Upper lobe of right lung (tissue), 1 donor: ENCODE results near the gene TMEM208. TPM values are rescaled to one million over a fixed set of nuclear protein-coding genes. Genes with fewer than 3 reads are reported as not detected.

Experiments
- ATAC-seq: fragments of 200-7000 bp; cut with Tn5 transposase; one replicate; pipeline ENCODE4 v1.9.1; 2020; ENCODE audit warnings: mild to moderate bottlenecking, moderate library complexity
- DNase-seq: peaks from one replicate; pipeline ENCODE4 v3.0.0-alpha.2; 2020
- H3K27ac ChIP-seq: fragments of 200-600 bp; one replicate; pipeline ENCODE4 v1.8.0; 2022
- H3K27me3 ChIP-seq: fragments of 200-600 bp; one replicate; pipeline ENCODE4 v1.8.0; 2022; ENCODE audit warnings: mild to moderate bottlenecking
- H3K36me3 ChIP-seq: fragments of 200-600 bp; one replicate; pipeline ENCODE4 v1.8.0; 2022
- H3K4me1 ChIP-seq: fragments of 200-600 bp; one replicate; pipeline ENCODE4 v1.8.0; 2022
- H3K4me3 ChIP-seq: fragments of 200-600 bp; one replicate; pipeline ENCODE4 v1.8.0; 2022; ENCODE audit warnings: mild to moderate bottlenecking
- H3K9me3 ChIP-seq: fragments of 200-600 bp; one replicate; pipeline ENCODE4 v1.8.0; 2022
- CTCF ChIP-seq: fragments of 200-600 bp; IDR thresholded peaks from one replicate; pipeline ENCODE4 v1.8.0; 2022; ENCODE audit warnings: antibody characterized with exemption
- intact Hi-C: fragments of 100-400 bp; cut with DNase I; formaldehyde crosslinking; loops from one replicate; pipeline ENCODE4 v1.11.0; 2022
- total RNA-seq: library from RNA; stranded (reverse); fragmentation: NEBNext Ultra II Directional; extraction: Animal tissue kit (Norgen Biotek cat#: 25700); gene quantifications from one replicate; pipeline ENCODE4 v1.2.1, GENCODE V29; 2021
- donor health status: DM: no; HTN: yes; CAD: no; lungs with severe emphysema.

Gene TMEM208
- total RNA-seq, 1 donor from 2014 or later = 39.3 TPM

GRCh38 chr16:67181346-67181745 is 45.6 kb upstream of the TMEM208 start:
- no peaks in the 10 kb centered on the region for H3K27me3 ChIP-seq
- no peaks in the 10 kb centered on the region for H3K9me3 ChIP-seq
- DNase-seq (no peak), ATAC-seq (no peak)
- intact Hi-C loops = no loop called here
- peak overlapping the region; percentile 24 for H3K27ac ChIP-seq
- TF ChIP-seq CTCF = no peak
- no peaks in the 10 kb centered on the region for H3K36me3 ChIP-seq
- peaks cover 39% of the 10 kb centered on the region for H3K4me1 ChIP-seq
- no peak overlapping the region for H3K4me3 ChIP-seq

GRCh38 chr16:67182288-67182687 is 44.6 kb upstream of the TMEM208 start:
- Histone ChIP-seq H3K27ac (no peak overlapping the region), H3K36me3 (no peaks in the 10 kb centered on the region), H3K9me3 (no peaks in the 10 kb centered on the region), H3K4me1 (peaks cover 38% of the 10 kb centered on the region), H3K27me3 (no peaks in the 10 kb centered on the region), H3K4me3 (no peak overlapping the region)
- DNase-seq = no peak
- intact Hi-C loops = no loop called here
- no peak for TF ChIP-seq CTCF
- no peak for ATAC-seq

DNA sequence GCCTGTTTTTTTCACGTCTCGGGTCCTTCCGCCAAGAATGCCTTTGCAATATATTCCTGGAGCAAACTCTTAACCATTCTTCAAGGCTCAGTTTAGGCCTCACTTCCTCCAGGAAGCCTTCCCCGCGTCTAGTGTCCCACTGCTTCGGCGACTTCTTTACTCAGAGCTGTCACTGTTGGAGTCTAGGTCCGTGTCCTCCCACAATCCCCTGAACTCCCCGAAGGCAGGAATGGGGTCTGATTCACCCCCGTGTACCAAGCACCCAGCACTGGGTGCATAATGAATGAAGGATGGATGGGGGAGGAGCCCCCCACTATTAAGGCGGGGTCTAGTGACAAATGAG is 43.7 kb upstream of the TMEM208 start:
- ATAC-seq = no peak
- intact Hi-C loops = no loop called here
- no peaks in the 10 kb centered on the region for H3K9me3 ChIP-seq
- no peaks in the 10 kb centered on the region for H3K36me3 ChIP-seq
- H3K4me3 ChIP-seq = peak overlapping the region; percentile 79
- TF ChIP-seq CTCF = no peak
- H3K27me3 ChIP-seq = no peaks in the 10 kb centered on the region
- peaks cover 30% of the 10 kb centered on the region for H3K4me1 ChIP-seq
- peak overlapping the region; percentile 7 for H3K27ac ChIP-seq
- DNase-seq = no peak

- TF ChIP-seq CTCF = no peak
- ATAC-seq = peak; percentile 94
- intact Hi-C loops = no loop called here
Measured at GRCh38 chr16:67183627-67184452, 43.1 kb upstream of the TMEM208 start, which contains the start of gene MATCAP1. MATCAP1 (minus strand) TSS chr16:67183963; CDS start chr16:67180610, 3,353 bp downstream.

DNA sequence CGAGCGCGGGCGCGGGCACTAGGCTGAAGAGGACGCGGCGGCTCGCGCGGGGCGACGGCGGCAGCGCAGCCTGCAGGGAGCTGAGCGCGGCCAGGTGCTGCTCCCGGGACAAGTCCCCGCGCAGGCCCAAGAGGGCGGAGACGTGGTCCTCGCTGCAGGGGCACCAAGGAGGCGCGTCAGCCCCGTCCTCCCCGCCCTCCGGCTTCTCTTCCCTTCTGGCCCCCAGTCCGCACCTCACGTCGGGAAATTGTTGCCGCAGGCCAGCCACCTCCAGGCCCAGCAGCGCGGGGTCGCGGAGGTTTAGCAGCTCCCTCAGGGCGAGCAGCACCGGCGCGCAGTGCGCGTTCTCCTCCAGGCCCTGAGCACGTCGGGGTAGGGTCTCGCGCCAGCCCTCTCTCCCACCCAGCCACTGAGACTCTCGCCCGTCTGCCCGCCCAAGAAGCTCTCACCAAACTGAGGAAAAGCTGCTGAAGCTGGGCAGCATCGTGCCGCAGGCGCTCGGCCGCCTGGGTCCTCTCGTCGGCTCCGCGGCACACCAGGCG is 42.4 kb upstream of the TMEM208 start:
- no peak for TF ChIP-seq CTCF

More at GRCh38 chr16:67183627-67184452, 43.1 kb upstream of the TMEM208 start, which contains the start of gene MATCAP1:
- peak within 1 kb of the TSS; percentile 79 for H3K4me3 ChIP-seq
- H3K4me1 ChIP-seq = peaks cover 24% of the 10 kb centered on the region
- H3K9me3 ChIP-seq = no peaks in the 10 kb centered on the region
- DNase-seq = peak; percentile 95
- H3K36me3 ChIP-seq = no peaks in the 10 kb centered on the region
- peak within 1 kb of the TSS; percentile 93 for H3K27ac ChIP-seq
- no peaks in the 10 kb centered on the region for H3K27me3 ChIP-seq

More for the DNA sequence above, 42.4 kb upstream of the TMEM208 start:
- Histone ChIP-seq H3K36me3 (no peaks in the 10 kb centered on the region), H3K9me3 (no peaks in the 10 kb centered on the region), H3K27ac (peak overlapping the region; percentile 93), H3K4me1 (peaks cover 22% of the 10 kb centered on the region), H3K4me3 (peak overlapping the region; percentile 79), H3K27me3 (no peaks in the 10 kb centered on the region)
- ATAC-seq = peak; percentile 8
- DNase-seq = no peak
- intact Hi-C loops = no loop called here
